Spleen (tissue), 7 donors: ENCODE measurements around the gene SUSD2.

Experiments
- CTCF ChIP-seq, 11 experiments: fragments of 200-600 bp in 7 of 11; fragments of 450-650 bp in 4 of 11; sonication (generic) in 4 of 11; IDR thresholded peaks in 8 of 11; conservative IDR thresholded peaks in 3 of 11; 1 replicate in 7 of 11; 2 replicates in 4 of 11; pipeline versions ENCODE4 v1.4.0 to v1.8.0; 2016 to 2021; ENCODE audit warnings: antibody characterized with exemption in 11 of 11, inconsistent platforms in 4 of 11, mild to moderate bottlenecking in 1 of 11
- POLR2A ChIP-seq, 3 donors: fragments of 450-650 bp; IDR thresholded peaks; one replicate each; pipeline ENCODE4 v1.5.1; 2017; ENCODE audit warnings: antibody characterized with exemption in 3 of 3, mild to moderate bottlenecking in 1 of 3
- donor health status: DM: no; HTN: no; CAD: no; lungs with moderate emphysema.
- donor health status: DM: no; HTN: no; CAD: no.
- donor health status: DM: no; HTN: no; CAD: no.

DNA sequence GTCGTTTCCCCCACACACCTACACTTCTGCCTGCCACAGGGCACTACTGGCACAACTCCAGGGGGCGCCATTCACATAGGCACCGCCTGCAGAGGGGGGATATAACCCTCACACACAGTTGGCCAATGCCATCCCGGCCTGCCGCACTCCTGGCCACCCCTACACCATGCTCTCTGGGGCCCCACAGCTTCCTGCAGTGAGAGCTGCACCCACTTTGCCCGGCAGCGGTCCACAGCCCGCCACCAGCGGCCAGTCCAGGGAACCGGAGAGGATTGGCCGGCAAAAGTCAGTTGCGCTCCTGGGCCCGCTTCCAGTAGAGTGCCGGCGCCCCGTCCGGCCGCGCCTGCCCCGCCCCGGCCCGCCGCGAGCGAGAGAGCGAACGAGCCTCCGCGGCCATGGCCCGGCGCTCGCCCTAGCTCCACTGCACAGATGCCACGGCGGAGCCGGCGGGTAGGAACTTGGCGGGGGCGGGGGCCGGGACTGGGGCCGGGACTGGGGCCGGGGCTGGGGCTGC, 25.6 kb upstream of the SUSD2 start:
- TF ChIP-seq CTCF (IDR thresholded peaks at IDR 0.05 in 8 of 11, conservative IDR thresholded peaks at IDR 0.05 in 3 of 11) (peak in 10 of 11 experiments; percentile 25 to 52 (median 40)), POLR2A (IDR thresholded peaks at IDR 0.05) (no peak)
